Measurements from ENCODE around the gene GBA2.

DNA sequence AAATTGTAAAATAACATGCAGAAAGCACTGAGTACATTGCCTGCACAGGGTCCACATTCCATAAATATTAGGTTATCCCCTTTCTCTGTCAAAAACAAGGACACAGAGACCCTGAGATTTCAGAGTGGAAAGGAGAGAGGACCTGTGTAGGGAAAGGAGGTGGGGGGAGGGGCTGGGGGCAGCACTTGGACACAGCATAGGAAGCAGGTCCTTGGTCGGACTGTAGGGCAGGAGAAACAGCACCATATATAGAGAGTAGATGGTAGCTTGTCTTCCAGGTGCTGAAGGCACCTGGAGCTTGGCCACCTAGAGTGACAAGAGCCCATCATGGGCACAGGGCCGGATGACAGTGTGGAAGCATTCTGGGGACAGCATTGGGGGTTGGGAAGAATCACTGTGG, 61.7 kb downstream of the GBA2 start:
- TF ChIP-seq, protein P1, sequence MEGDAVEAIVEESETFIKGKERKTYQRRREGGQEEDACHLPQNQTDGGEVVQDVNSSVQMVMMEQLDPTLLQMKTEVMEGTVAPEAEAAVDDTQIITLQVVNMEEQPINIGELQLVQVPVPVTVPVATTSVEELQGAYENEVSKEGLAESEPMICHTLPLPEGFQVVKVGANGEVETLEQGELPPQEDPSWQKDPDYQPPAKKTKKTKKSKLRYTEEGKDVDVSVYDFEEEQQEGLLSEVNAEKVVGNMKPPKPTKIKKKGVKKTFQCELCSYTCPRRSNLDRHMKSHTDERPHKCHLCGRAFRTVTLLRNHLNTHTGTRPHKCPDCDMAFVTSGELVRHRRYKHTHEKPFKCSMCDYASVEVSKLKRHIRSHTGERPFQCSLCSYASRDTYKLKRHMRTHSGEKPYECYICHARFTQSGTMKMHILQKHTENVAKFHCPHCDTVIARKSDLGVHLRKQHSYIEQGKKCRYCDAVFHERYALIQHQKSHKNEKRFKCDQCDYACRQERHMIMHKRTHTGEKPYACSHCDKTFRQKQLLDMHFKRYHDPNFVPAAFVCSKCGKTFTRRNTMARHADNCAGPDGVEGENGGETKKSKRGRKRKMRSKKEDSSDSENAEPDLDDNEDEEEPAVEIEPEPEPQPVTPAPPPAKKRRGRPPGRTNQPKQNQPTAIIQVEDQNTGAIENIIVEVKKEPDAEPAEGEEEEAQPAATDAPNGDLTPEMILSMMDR (IDR thresholded peaks at IDR 0.05), result no peak
- no peak for TF ChIP-seq POLR2A (IDR thresholded peaks at IDR 0.05)

All from thyroid gland (tissue), 4 donors.